SKM-1 treated with dmso at 0.1 percent for 144 hours (cell line): Measurements from ENCODE around the gene EXOC4.

Experiments used
- DNase-seq: peaks from one replicate; lab custom pipeline; 2025; ENCODE audit not compliant: unreplicated experiment; lab: John Stamatoyannopoulos, UW

EXOC4 gene

GRCh38 chr7:133529861-133530260 lies 277.0 kb downstream of the EXOC4 start:
- DNase-seq, result no peak

GRCh38 chr7:133530682-133531081 lies 277.8 kb downstream of the EXOC4 start:
- DNase-seq, result no peak

DNA sequence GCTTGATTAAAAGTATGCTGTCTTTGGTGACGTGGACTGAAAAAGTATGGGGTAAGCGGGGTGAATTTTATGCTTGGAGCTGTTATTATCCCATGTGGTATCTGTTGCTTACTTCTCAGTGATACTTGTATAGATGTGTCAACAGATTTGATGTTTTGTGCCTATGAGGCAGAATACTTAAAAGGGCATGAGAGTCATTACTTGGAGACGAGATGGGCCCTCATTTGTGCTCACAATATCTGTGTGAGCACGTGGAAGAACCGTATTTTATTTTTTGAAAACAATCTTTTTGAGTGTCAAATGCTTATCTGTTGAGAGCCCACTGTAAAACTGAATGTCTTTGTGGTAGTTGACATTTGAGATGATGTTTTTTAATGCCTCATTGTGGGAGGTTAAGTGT lies 281.9 kb downstream of the EXOC4 start:
- DNase-seq, result no peak

- DNase-seq, result no peak
Measured at GRCh38 chr7:133535308-133535707, 282.4 kb downstream of the EXOC4 start.

GRCh38 chr7:133536450-133536849 lies 283.6 kb downstream of the EXOC4 start:
- DNase-seq, result no peak

GRCh38 chr7:133539016-133539415 lies 286.1 kb downstream of the EXOC4 start:
- no peak for DNase-seq

GRCh38 chr7:133540096-133540860 lies 287.4 kb downstream of the EXOC4 start:
- no peak for DNase-seq

DNA sequence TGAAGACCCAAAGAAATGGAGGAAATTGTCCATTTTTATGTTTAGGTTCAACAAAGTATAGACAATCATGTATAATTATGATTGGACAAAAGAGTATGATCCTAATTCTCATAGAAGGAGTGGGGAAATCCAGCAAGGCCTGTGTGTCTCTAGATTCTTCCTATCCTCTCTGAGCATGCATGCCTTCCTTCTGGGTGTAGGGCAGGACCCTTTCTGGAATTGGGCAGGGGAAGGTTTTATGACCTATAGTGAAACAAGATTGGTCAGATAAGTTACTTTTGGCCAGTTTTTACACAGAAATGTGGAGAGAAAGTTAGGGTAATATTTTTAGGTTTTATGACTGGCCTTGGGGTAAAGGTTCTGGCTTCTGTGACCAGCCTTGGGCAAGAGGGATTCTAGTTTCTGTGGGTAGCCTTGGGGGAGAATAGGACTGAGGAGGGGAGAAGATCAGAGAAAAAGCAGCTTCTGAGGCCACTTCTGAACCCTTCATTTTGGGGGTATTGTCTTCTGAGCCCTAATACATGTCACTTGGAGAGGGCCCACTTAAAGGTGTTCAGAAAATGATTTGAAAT lies 289.4 kb downstream of the EXOC4 start:
- DNase-seq, result no peak

DNA sequence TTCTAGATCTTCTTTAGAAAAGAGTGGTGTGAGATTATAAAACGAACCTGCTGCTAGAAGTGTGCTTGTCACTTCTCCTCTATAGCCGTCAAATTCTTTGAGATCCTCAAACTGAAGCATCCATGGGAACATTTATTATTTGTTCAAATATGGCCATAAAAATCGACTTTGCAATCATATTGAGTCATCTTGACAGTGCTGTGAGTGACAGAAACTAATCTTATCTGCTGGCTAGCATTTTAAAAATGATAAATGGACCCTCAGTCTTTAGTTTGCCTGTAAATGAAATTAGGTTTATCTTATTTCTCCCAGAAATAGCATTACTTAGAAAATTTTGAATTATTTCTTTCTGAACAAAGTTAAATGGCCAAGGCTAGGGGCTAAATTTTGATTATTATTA lies 290.8 kb downstream of the EXOC4 start:
- DNase-seq, result no peak

GRCh38 chr7:133545618-133546017 lies 292.7 kb downstream of the EXOC4 start:
- DNase-seq, result no peak

- DNase-seq, result no peak
Measured at GRCh38 chr7:133547981-133548380, 295.1 kb downstream of the EXOC4 start.

DNA sequence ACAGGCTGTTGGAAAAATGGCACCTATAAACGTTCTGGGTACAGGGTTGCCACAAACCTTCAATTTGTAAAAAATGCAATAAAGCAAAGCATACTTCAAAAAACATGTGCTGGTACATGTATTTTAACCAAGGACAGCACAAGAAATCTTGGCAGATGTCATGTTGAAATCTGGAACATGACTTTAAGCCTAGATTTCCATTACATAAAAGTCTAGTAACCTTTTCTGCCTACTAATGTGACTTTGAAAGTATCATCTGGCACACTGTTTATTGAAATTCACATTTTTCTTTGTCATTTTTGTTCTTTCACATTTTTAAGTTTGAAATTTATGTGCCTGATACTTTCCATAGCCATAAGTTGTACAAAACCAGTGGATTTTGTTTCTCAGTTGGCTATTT lies 296.8 kb downstream of the EXOC4 start:
- DNase-seq, result no peak

- no peak for DNase-seq
Measured at GRCh38 chr7:133550145-133550544, 297.3 kb downstream of the EXOC4 start.

- DNase-seq, result no peak
Measured at GRCh38 chr7:133550811-133551210, 297.9 kb downstream of the EXOC4 start.

GRCh38 chr7:133551466-133551865 lies 298.6 kb downstream of the EXOC4 start:
- DNase-seq, result no peak

DNA sequence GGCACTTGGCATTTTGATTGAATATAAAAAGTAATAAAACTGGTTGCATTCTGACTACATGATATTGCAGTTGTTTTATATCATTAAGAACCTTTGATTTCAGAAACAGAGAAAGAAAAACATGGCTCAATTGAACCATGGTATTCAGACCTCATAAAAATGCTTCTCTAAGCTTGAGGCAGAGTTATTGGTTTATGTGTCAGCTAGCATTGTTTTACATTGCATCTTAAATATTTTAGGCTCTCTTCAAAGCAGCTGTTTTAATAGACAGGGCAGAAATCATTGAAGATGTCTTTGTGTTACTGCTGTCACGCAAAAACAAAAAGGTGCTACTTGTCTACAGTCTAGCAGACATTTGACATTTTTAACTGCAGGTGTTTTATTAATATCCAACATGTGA lies 299.2 kb downstream of the EXOC4 start:
- DNase-seq, result no peak

GRCh38 chr7:133554330-133554729 lies 301.5 kb downstream of the EXOC4 start:
- DNase-seq, result no peak

DNA sequence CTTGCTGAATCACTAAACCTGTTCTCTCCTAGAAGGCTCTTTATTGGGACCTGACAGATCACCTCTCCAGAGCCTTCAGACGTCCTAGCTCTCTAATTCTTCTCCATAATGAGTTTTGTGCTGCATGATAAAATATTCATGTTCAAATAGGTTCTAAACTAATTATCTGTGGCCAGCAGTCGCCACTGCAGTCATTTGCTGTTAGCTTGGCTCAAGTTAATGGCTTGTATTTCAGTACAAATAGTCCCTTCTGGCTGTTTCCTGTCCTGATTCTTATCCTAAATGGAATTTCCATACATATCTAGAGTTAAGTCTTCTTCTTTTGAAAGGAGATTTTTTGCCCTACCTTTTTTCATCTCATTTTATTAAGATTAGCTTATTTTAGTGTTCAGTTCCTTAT lies 303.2 kb downstream of the EXOC4 start:
- no peak for DNase-seq

DNA sequence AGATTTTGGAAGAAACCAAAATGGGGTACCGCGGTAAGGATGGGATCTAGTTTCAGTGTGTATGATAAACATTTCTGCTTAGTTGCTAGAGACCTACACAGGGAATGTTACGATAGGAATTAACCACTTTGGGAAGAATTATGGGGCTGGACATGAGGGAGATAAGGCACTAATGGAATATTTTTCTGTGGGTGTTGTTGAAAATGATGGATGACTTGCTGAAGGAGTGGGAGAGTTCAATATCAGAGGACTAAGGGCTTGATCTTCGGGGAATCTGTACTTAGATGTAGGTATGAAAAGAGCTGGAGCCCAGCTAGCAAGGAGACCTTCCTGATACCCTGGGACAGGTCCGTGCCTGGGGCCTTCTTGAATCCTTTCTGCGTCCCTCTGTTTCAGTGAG lies 303.7 kb downstream of the EXOC4 start:
- DNase-seq, result no peak

DNA sequence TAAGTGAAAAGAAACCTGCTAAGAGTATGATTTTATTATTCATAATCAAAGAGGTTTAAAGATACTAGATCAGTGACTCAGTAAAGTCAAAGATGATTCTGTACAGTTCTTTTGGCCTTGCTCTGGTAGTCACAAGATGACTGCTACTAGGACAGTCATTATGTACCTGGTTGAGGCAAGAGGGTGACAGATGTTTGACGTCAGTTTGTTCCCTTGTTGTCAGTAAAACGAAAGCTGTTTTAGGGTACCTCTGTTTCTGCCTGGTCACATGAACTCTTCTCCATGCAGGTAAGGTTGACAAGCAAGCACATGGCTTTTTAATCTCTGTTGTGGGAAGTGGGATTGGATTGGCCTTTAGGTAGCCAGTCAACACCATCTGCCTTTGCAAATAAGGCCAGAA lies 308.0 kb downstream of the EXOC4 start:
- no peak for DNase-seq

DNA sequence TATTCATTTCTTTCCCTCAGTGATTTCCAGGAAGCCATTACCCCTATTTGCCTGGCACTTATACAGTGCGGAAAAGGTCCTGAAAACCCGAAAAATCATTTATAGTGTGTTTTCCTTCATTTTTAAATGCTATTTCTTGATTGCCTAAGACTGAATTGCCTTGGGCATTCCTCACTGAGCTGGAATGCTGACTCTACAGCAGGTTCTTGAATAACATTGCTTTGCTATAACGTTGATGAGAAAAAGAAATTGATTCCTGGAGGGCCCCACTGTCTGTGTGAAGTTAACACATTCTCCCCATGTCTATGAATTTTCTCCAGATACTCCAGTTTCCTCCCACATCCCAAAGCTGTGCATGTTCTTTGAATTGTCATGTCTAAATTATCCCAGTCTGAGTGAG lies 308.5 kb downstream of the EXOC4 start:
- no peak for DNase-seq

- no peak for DNase-seq
Measured at GRCh38 chr7:133562621-133563020, 309.7 kb downstream of the EXOC4 start.

DNA sequence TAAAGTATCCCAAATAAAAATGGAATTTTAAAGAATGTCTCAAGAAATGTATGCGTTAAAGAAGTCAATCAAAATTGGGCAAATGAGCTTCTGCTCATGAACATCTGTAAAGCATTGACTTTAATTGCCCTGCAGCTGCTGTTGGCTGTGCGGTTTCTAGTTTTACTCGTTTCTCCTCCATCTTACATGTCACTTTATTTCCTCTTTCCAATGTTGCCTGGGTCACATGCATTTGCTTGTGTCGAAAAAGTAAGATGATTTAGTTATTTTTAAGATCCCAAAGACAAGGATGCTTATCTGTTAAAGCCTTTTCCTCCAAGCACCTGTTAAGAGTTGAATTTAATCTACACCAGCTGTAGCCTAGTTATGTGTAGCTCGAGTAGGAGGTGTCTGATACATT lies 310.4 kb downstream of the EXOC4 start:
- DNase-seq, result no peak
